Measurements from ENCODE around the gene RPS16.
A peak's percentile ranks its signal among the peaks of the same experiment; 100 is the strongest.

Gene RPS16

DNA sequence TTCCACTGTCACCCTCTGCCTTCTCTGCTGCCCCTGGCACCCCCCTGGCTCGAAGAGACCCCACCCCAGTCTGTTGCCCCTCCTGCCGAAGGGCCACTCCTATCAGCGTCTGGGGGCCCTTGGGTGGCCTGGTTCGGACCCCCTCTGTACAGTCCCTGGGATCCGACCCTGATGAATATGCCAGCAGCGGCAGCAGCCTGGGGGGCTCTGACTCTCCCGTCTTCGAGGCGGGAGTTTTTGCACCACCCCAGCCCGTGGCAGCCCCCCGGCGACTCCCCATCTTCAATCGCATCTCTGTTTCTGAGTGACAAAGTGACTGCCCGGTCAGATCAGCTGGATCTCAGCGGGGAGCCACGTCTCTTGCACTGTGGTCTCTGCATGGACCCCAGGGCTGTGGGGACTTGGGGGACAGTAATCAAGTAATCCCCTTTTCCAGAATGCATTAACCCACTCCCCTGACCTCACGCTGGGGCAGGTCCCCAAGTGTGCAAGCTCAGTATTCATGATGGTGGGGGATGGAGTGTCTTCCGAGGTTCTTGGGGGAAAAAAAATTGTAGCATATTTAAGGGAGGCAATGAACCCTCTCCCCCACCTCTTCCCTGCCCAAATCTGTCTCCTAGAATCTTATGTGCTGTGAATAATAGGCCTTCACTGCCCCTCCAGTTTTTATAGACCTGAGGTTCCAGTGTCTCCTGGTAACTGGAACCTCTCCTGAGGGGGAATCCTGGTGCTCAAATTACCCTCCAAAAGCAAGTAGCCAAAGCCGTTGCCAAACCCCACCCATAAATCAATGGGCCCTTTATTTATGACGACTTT is 27.1 kb downstream of the RPS16 start:
- Histone ChIP-seq H3K4me1 (ENCODE audit: control insufficient read depth, insufficient read depth, low read length) (peaks cover 19% of the 10 kb centered on the region), H3K4me3 (ENCODE audit: low read depth, low read length) (peak overlapping the region; percentile 95), H3K9me3 (ENCODE audit: control insufficient read depth, insufficient read depth, low read length) (no peaks in the 10 kb centered on the region), H3K9ac (ENCODE audit: low read depth, low read length) (no peak overlapping the region), H3K27me3 (ENCODE audit: control insufficient read depth, insufficient read depth, low read length) (no peaks in the 10 kb centered on the region), H3K36me3 (ENCODE audit: control insufficient read depth, insufficient read depth, low read length) (peaks cover 10% of the 10 kb centered on the region)

DNA sequence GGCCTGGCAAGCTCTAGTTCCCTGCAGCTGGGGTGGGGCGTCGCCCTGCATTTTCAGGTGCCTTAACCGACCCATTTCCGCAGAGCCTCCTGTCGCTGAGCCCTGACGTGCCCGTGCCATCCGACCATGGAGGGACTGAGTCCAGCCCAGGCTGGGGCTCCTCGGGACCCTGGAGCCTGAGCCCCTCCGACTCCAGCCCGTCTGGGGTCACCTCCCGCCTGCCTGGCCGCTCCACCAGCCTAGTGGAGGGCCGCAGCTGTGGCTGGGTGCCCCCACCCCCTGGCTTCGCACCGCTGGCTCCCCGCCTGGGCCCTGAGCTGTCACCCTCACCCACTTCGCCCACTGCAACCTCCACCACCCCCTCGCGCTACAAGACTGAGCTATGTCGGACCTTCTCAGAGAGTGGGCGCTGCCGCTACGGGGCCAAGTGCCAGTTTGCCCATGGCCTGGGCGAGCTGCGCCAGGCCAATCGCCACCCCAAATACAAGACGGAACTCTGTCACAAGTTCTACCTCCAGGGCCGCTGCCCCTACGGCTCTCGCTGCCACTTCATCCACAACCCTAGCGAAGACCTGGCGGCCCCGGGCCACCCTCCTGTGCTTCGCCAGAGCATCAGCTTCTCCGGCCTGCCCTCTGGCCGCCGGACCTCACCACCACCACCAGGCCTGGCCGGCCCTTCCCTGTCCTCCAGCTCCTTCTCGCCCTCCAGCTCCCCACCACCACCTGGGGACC is 27.9 kb downstream of the RPS16 start:
- no peaks in the 10 kb centered on the region for H3K27me3 ChIP-seq (ENCODE audit: control insufficient read depth, insufficient read depth, low read length)
- H3K9me3 ChIP-seq (ENCODE audit: control insufficient read depth, insufficient read depth, low read length) = no peaks in the 10 kb centered on the region
- H3K4me3 ChIP-seq (ENCODE audit: low read depth, low read length) = peak overlapping the region; percentile 95
- H3K36me3 ChIP-seq (ENCODE audit: control insufficient read depth, insufficient read depth, low read length) = peaks cover 10% of the 10 kb centered on the region
- H3K9ac ChIP-seq (ENCODE audit: low read depth, low read length) = peak overlapping the region; percentile 65
- peaks cover 19% of the 10 kb centered on the region for H3K4me1 ChIP-seq (ENCODE audit: control insufficient read depth, insufficient read depth, low read length)

DNA sequence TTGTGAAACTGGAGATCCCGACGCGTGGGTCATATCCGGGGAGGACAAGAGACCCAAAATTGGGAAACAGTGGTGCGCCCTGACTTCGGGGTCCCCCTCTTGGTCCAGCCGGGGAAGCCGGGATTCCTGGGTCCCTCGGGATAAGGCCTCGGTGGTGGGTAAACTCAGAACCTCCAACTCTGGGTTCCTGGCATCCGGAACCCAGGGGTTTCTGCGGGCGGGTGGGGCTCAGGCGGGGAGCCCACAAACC is 28.4 kb downstream of the RPS16 start:
- H3K4me1 ChIP-seq (ENCODE audit: control insufficient read depth, insufficient read depth, low read length) = peaks cover 19% of the 10 kb centered on the region
- peaks cover 10% of the 10 kb centered on the region for H3K36me3 ChIP-seq (ENCODE audit: control insufficient read depth, insufficient read depth, low read length)
- H3K9ac ChIP-seq (ENCODE audit: low read depth, low read length) = peak overlapping the region; percentile 65
- no peaks in the 10 kb centered on the region for H3K9me3 ChIP-seq (ENCODE audit: control insufficient read depth, insufficient read depth, low read length)
- H3K27me3 ChIP-seq (ENCODE audit: control insufficient read depth, insufficient read depth, low read length) = no peaks in the 10 kb centered on the region
- H3K4me3 ChIP-seq (ENCODE audit: low read depth, low read length) = peak overlapping the region; percentile 95

DNA sequence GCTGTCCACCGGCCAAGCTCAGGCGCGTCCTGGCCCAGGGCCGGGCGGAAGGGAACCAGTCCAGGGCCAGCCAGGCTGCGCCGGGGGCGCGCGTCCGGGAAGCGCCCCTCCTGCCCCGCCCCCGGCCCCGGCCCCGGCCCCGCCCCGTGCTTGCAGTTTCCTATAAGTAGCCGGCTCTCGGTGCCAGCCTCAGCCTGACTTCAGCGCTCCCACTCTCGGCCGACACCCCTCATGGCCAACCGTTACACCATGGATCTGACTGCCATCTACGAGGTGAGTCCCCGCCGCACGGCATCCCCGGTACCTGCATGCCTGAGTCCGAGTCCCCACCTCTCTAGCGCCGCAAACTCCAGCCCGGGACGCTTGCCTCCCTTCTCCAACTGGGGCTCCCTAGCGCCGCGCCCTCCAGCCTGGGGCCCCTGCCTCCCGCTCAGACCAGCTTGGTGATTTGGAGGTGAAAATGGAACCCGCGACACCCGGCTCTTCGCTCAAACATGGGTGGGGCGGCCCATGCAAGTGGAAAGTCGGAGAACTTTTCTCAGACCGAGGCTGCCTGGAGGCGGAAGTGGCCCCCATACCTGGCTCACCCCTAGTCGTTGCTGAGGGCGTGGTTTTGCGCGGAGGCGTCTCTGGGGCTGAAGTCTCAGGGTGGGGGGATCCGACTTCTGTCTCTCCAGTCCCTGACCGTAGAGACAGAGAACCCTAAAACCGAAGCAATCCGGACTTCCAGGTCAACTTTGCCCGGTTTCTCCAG is 28.9 kb downstream of the RPS16 start, which contains the start of gene ZFP36:
ZFP36 (plus strand) TSS at position 192 of the 754 bp plus-strand sequence; CDS start at position 250, 58 bp downstream.
- Histone ChIP-seq H3K36me3 (ENCODE audit: control insufficient read depth, insufficient read depth, low read length) (peaks cover 10% of the 10 kb centered on the region), H3K9ac (ENCODE audit: low read depth, low read length) (peak within 1 kb of the TSS; percentile 65), H3K9me3 (ENCODE audit: control insufficient read depth, insufficient read depth, low read length) (no peaks in the 10 kb centered on the region), H3K4me1 (ENCODE audit: control insufficient read depth, insufficient read depth, low read length) (peaks cover 23% of the 10 kb centered on the region), H3K4me3 (ENCODE audit: low read depth, low read length) (peak within 1 kb of the TSS; percentile 95), H3K27me3 (ENCODE audit: control insufficient read depth, insufficient read depth, low read length) (no peaks in the 10 kb centered on the region)

DNA sequence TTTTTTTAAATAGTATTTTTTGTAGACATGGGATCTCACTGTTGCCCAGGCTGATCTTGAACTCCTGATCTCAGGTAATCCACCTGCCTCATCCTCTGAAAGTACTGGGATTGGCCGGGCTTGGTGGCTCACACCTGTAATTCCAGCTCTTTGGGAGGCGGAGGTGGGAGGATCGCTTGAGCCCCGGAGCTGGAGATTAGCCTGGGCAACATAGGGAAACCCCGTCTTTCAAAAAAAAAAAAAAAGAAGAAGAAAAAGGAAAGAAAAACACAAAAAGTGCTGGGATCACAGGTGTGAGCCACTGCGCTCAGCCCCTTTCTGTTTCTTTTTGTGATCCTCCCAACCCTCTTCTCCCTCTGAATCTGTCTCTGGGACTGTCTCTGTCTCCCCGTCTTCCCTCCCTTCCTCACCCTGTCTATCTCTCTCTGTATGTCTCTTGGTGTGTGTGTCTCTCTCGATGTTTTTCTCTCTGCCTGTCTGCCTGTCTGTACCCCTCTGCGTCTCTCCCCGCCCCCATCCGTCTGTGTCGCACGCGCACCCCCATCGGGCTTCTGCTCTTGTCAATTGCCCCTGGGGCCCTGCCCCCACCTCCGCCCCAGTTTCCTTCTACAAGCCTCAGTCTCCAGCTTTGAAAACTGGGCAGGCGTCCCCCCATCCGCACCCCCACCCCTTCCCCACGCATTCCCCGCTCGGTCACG is 29.6 kb downstream of the RPS16 start:
- H3K36me3 ChIP-seq (ENCODE audit: control insufficient read depth, insufficient read depth, low read length) = peaks cover 10% of the 10 kb centered on the region
- H3K27me3 ChIP-seq (ENCODE audit: control insufficient read depth, insufficient read depth, low read length) = no peaks in the 10 kb centered on the region
- H3K9ac ChIP-seq (ENCODE audit: low read depth, low read length) = no peak overlapping the region
- peak overlapping the region; percentile 72 for H3K4me3 ChIP-seq (ENCODE audit: low read depth, low read length)
- H3K4me1 ChIP-seq (ENCODE audit: control insufficient read depth, insufficient read depth, low read length) = peaks cover 23% of the 10 kb centered on the region
- H3K9me3 ChIP-seq (ENCODE audit: control insufficient read depth, insufficient read depth, low read length) = no peaks in the 10 kb centered on the region

DNA sequence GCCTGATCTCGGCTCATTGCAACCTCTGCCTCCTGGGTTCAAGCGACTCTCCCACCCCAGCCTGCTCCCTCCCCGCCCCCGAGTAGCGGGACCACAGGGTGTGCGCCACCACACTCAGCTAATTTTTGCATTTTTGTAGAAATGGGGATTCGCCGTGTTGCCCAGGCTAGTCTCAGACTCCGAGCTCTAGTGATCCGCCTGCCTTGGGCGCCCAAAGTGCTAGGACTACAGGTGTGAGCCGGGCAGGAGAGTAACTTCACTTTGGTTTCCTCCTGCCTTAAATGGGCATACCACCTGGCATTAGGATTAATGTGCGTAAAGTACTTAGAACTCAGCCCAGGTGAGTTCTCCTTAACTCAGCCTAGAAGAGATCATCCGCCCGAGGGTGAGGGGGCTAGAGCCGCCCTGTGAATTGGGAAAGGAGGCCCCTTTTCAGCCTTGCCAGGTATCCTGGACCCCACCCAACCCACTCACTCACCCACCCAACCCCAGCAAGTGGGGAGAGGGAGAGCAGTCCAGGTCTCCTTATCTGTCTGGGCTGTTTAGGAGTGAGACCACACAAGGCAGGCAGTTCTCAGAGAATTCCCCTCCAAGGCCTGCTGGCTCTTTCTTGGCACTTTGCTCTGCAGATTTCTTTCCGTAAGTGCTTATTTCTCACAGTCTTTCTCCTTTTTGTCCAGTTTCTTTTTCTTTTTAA is 30.3 kb downstream of the RPS16 start:
- peaks cover 10% of the 10 kb centered on the region for H3K36me3 ChIP-seq (ENCODE audit: control insufficient read depth, insufficient read depth, low read length)
- H3K27me3 ChIP-seq (ENCODE audit: control insufficient read depth, insufficient read depth, low read length) = no peaks in the 10 kb centered on the region
- H3K9ac ChIP-seq (ENCODE audit: low read depth, low read length) = no peak overlapping the region
- peaks cover 25% of the 10 kb centered on the region for H3K4me1 ChIP-seq (ENCODE audit: control insufficient read depth, insufficient read depth, low read length)
- no peaks in the 10 kb centered on the region for H3K9me3 ChIP-seq (ENCODE audit: control insufficient read depth, insufficient read depth, low read length)
- H3K4me3 ChIP-seq (ENCODE audit: low read depth, low read length) = no peak overlapping the region

DNA sequence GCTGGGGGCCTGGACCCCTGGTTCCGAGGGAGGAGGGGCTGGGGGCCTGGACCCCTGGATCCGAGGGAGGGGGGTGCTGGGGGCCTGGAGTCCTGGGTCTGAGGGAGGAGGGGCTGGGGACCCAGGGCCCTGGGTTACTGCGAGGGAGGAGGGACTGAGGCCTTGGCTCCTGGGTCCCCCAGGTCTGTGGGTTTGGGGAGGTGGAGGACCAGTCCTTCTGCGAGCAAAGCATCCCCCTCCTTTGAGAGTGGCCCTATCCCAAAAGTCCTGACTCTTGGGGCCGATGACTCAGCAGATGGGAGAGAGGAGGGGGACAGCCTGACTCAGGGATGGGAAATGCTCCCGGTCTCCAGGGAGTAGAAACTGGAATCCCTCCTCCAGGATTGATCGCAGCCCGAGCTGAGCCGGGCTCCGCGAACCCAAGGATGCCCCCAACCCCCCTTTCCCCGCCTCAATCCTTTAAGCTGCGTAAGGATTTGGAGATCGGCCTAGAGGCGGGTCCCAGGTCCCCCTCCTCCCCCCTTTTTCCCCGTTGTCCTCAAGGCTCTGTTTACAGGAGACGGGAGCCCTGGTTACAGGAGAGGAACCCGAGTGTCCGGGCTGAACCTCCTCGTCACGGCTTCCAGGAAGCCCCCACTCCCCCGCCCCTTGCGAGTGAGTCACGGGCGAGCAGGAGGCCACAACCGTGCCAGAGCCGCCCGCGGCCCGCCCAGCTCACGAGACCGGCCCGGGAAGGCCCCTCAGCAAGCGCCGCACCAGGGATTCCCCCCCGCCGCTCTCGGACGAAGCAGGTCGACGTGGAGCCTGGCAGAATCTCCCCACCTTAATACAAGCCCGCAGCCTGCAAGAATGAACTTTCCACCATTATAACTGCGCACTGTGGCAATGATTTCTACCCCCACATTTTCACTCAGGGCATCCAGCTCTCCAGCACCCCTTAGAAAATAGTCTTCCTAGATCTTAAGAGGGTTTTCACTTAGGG is 32.1 kb downstream of the RPS16 start:
- peak overlapping the region; percentile 62 for H3K9ac ChIP-seq (ENCODE audit: low read depth, low read length)
- H3K4me3 ChIP-seq (ENCODE audit: low read depth, low read length) = peak overlapping the region; percentile 58
- no peaks in the 10 kb centered on the region for H3K27me3 ChIP-seq (ENCODE audit: control insufficient read depth, insufficient read depth, low read length)
- H3K4me1 ChIP-seq (ENCODE audit: control insufficient read depth, insufficient read depth, low read length) = peaks cover 20% of the 10 kb centered on the region
- H3K9me3 ChIP-seq (ENCODE audit: control insufficient read depth, insufficient read depth, low read length) = no peaks in the 10 kb centered on the region
- H3K36me3 ChIP-seq (ENCODE audit: control insufficient read depth, insufficient read depth, low read length) = peaks cover 10% of the 10 kb centered on the region

DNA sequence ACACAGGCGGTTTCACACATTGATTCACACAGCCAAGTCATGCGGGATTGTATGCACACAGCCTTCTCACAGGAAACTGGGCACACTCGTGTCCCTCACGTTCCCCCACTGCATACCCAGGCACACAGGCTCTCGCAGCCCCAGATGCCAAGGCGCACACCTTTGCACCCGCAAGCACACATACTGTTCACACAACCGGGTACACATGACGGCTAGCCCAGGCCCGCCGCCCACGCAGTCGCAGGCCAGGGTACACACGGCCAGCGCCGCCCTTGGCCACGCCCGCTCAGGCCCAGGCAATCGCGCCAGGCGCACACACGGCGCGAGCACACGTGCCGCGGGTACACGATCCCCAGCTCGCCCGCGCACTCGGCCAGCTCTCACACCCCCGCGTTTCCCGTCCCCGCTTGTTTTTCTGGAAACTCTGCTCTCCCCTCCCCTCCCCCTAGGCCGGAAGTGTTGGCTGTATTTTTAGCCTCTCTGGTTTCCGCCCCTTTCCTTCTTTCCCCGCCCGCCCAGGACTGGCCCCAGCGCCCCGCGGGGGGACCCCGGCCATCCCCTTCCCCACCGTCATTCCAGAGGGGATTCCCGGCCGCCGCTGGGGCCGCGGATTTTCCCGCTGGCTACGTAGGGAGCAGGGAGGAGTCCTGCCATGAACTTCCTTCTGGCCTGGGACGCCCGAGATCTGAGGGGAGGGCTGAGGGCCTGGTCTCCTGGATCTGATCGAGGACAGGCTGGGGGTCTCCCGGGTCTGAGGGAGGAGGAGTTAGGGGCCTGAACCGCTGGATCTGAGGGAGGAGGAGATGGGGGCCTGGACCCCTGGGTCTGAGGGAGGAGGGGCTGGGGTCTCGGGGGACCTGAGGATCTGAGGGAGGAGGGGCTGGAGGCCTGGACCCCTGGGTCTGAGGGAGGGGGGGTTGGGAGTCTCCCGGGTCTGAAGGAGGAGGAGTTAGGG is 33.1 kb downstream of the RPS16 start:
- H3K9me3 ChIP-seq (ENCODE audit: control insufficient read depth, insufficient read depth, low read length) = no peaks in the 10 kb centered on the region
- H3K4me3 ChIP-seq (ENCODE audit: low read depth, low read length) = peak overlapping the region; percentile 58
- peaks cover 23% of the 10 kb centered on the region for H3K4me1 ChIP-seq (ENCODE audit: control insufficient read depth, insufficient read depth, low read length)
- H3K27me3 ChIP-seq (ENCODE audit: control insufficient read depth, insufficient read depth, low read length) = no peaks in the 10 kb centered on the region
- H3K9ac ChIP-seq (ENCODE audit: low read depth, low read length) = peak overlapping the region; percentile 70
- H3K36me3 ChIP-seq (ENCODE audit: control insufficient read depth, insufficient read depth, low read length) = peaks cover 2% of the 10 kb centered on the region

DNA sequence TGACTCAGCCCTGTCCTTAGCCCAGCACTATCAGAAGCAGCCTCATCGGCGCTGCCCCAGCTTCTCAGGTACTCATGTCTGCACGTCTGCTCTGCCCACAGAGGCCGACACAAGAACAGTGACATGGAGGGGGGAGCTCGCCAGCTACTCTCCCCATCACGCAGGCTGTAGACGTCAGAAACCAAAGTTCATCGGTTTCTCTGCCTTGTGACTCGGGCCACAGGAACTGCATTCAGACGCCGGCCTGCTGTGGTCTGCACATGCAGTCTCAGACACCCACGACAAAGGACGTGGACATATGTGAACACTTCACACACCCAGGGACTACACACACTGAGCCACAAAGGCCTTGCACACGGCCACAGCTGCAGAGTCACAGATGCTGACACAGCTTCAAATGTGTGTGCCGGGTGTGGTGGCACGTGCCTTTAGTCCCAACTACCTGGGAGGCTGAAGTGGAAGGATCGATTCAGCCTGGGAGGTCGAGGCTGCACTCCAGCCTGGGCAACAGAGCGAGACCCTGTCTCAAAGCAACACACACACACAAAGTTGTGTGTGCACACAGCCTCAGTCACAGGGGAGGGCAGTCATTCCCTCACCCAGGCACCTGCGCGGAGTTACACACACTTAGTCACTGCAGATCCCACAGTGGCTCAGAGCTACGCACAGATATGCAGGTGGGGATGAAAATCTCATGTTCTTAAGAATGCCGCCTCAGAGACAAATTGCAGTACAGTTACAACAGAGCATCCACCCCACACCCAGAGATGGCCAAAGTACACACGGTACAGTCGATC is 34.0 kb downstream of the RPS16 start:
- peaks cover 23% of the 10 kb centered on the region for H3K4me1 ChIP-seq (ENCODE audit: control insufficient read depth, insufficient read depth, low read length)
- H3K27me3 ChIP-seq (ENCODE audit: control insufficient read depth, insufficient read depth, low read length) = no peaks in the 10 kb centered on the region
- H3K9ac ChIP-seq (ENCODE audit: low read depth, low read length) = peak overlapping the region; percentile 70
- H3K36me3 ChIP-seq (ENCODE audit: control insufficient read depth, insufficient read depth, low read length) = peaks cover 2% of the 10 kb centered on the region
- H3K9me3 ChIP-seq (ENCODE audit: control insufficient read depth, insufficient read depth, low read length) = no peaks in the 10 kb centered on the region
- peak overlapping the region; percentile 58 for H3K4me3 ChIP-seq (ENCODE audit: low read depth, low read length)
